Esophagus squamous epithelium (tissue), 4 donors: ENCODE measurements around the gene GYG1.

ENCODE experiments used
- CTCF ChIP-seq, 6 experiments: fragments of 450-650 bp in 4 of 6; fragments of 200-600 bp in 2 of 6; sonication (generic) in 2 of 6; IDR thresholded peaks; one replicate each; pipeline ENCODE4 v1.5.1; 2016 to 2019; ENCODE audit warnings: antibody characterized with exemption in 6 of 6, mild to moderate bottlenecking in 4 of 6, moderate library complexity in 4 of 6
- POLR2A ChIP-seq, 4 donors: fragments of 450-650 bp; IDR thresholded peaks; one replicate each; pipeline ENCODE4 v1.6.1; 2017; ENCODE audit warnings: antibody characterized with exemption in 4 of 4, mild to moderate bottlenecking in 4 of 4, moderate library complexity in 3 of 4

DNA sequence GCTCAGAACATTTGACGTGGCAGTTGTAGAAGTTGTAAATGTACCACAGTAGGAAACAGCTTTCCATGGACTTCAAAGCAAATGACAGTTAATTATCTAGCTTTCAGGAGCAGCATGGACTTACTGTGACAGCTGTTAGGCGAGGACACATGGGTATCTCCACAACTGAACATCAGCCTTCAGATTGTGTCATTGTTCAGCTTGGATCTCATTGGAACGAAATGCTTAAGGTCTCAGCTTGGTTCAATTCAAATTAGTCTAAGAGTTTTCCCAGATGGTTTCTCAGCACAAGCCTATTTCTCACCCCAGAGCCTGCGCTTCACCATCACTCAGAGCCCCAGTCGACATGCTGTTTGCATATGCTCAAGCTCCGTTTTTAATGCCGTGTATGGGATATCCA is 21.1 kb upstream of the GYG1 start:
- TF ChIP-seq CTCF (IDR thresholded peaks at IDR 0.05) = no peak
- TF ChIP-seq POLR2A (IDR thresholded peaks at IDR 0.05) = no peak
